NT2/D1 (cell line): ENCODE measurements around the gene ATF6B.

Source experiments
- SUZ12 ChIP-seq: IDR thresholded peaks from 2 replicates; pipeline ENCODE4 v1.6.1; 2011; ENCODE audit not compliant: insufficient read length, insufficient read depth; ENCODE audit errors: extremely low read depth
- YY1 ChIP-seq: IDR thresholded peaks from 2 replicates; pipeline ENCODE4 v1.6.1; 2011; ENCODE audit not compliant: insufficient read length, insufficient read depth

GRCh38 chr6:32173051-32173727 lies 45.1 kb upstream of the ATF6B start:
- TF ChIP-seq SUZ12 (no peak), YY1 (no peak)
